Gastroesophageal sphincter (tissue), 3 donors: ENCODE measurements around the gene MORF4L2.

ENCODE experiments used
- POLR2A ChIP-seq, 2 donors: fragments of 450-650 bp; IDR thresholded peaks; one replicate each; pipeline ENCODE4 v1.6.1; 2017; ENCODE audit warnings: antibody characterized with exemption in 2 of 2, mild to moderate bottlenecking in 2 of 2, moderate library complexity in 1 of 2
- TF ChIP-seq, protein P1 (sequence below), 4 experiments: fragments of 200-600 bp in 2 of 4; fragments of 450-650 bp in 2 of 4; sonication (generic) in 1 of 4; IDR thresholded peaks; one replicate each; pipeline ENCODE4 v1.5.1; 2017 to 2019; ENCODE audit warnings: antibody characterized with exemption in 4 of 4, mild to moderate bottlenecking in 2 of 4, moderate library complexity in 2 of 4

DNA sequence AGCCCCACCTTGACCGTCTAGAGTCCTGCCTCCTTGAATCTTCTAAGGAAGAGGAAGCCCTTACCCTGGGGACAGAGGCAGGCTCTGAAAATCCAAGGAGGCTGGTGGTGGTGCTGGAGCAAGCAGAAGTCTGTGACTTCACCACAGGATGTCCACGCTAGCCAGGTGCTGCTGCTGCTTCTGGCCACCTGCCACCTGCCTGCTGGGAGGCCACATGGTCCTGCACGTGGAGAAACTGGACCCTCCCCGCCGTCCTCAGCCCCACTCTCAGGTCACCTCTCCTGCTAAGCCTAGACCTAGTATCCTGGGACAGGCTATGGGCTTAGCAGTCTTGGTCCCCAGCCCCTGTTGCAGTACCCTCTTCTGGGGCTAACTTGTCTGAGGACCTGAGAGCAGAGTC, 40.0 kb upstream of the MORF4L2 start:
- TF ChIP-seq, protein P1, sequence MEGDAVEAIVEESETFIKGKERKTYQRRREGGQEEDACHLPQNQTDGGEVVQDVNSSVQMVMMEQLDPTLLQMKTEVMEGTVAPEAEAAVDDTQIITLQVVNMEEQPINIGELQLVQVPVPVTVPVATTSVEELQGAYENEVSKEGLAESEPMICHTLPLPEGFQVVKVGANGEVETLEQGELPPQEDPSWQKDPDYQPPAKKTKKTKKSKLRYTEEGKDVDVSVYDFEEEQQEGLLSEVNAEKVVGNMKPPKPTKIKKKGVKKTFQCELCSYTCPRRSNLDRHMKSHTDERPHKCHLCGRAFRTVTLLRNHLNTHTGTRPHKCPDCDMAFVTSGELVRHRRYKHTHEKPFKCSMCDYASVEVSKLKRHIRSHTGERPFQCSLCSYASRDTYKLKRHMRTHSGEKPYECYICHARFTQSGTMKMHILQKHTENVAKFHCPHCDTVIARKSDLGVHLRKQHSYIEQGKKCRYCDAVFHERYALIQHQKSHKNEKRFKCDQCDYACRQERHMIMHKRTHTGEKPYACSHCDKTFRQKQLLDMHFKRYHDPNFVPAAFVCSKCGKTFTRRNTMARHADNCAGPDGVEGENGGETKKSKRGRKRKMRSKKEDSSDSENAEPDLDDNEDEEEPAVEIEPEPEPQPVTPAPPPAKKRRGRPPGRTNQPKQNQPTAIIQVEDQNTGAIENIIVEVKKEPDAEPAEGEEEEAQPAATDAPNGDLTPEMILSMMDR (IDR thresholded peaks at IDR 0.05) = no peak
- TF ChIP-seq POLR2A (IDR thresholded peaks at IDR 0.05) = no peak
